ENCODE measurements around the gene PRKCA.

DNA sequence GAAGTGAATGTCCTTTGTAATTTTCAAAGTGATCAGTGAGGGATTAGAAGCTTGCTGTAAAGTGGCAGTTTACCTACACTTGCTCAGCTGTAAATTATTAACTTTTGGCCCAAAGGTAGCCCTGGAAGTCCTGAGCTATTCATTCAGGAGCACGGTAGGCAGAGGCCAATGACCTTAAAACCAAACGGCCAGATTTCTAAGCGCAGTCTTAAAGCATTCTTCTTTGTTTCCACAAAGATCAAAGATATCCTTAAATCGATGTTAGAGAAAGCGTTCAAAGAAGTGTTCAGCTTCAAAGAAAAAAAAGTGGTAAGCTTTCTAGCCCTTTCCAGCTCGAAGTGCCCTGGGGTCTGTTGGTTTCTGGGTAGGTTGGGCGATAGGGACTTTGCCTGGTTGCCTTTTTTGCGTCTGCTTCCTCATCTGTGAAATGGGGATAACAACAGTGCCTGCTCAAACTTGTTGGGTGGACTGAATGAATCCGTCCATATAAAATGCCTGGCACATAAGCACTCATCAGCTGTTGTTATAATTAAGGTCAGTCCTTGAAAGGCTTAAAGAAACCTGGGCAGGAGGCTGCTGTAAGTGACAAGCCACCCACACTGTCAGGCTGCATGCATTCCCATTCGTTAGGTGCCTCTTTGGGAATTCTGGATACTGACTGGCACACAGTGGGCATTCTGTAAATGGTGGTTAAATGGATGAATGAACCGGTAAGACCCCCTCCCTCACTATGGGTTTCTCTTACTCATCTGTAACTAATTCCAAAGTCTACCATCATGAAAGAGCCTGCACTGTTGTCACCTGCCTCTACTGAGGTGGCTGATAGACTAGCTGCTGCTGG lies 113.2 kb downstream of the PRKCA start:
- TF ChIP-seq CTCF (IDR thresholded peaks at IDR 0.05; ENCODE audit: insufficient read depth, low read length), result no peak
- TF ChIP-seq POLR2AphosphoS5 (IDR thresholded peaks at IDR 0.05; ENCODE audit: low read depth), result no peak
- no peak for TF ChIP-seq REST (IDR thresholded peaks at IDR 0.05; ENCODE audit: insufficient replicate concordance, low read depth)
- no peak for TF ChIP-seq GABPA (IDR thresholded peaks at IDR 0.05; ENCODE audit: low read depth)

Measured in HL-60 (cell line).